Neural progenitor cell (in vitro differentiated cells): ENCODE data around the gene DNAI2. TPM values are rescaled to one million over a fixed set of nuclear protein-coding genes. Genes with fewer than 3 reads are reported as not detected.

Experiments used
- DNase-seq: peaks from one replicate; pipeline ENCODE4 v3.0.0-alpha.2; 2016; ENCODE audit warnings: low spot score
- H2AFZ ChIP-seq: fragments of 200-600 bp; sonication (generic); replicated peaks from 2 replicates; pipeline ENCODE4 v1.6.1; 2016; ENCODE audit warnings: antibody characterized with exemption
- H3F3A ChIP-seq: fragments of 200-600 bp; sonication (generic); 2 replicates; pipeline ENCODE4 v1.6.1; 2016; ENCODE audit warnings: antibody characterized with exemption, low read depth
- H3K27ac ChIP-seq: fragments of 200-600 bp; sonication (generic); 2 replicates; pipeline ENCODE4 v1.5.1; 2016; ENCODE audit warnings: mild to moderate bottlenecking
- H3K27me3 ChIP-seq: fragments of 200-600 bp; sonication (generic); 2 replicates; pipeline ENCODE4 v1.6.1; 2016; ENCODE audit warnings: mild to moderate bottlenecking, moderate library complexity
- H3K36me3 ChIP-seq: fragments of 200-600 bp; sonication (generic); 2 replicates; pipeline ENCODE4 v1.5.1; 2016
- H3K4me1 ChIP-seq: fragments of 200-600 bp; sonication (generic); 2 replicates; pipeline ENCODE4 v1.6.1; 2016; ENCODE audit warnings: mixed run types
- H3K4me2 ChIP-seq: fragments of 200-600 bp; sonication (generic); 2 replicates; pipeline ENCODE4 v1.6.1; 2016
- H3K4me3 ChIP-seq: fragments of 200-600 bp; sonication (generic); 2 replicates; pipeline ENCODE4 v1.5.1; 2016
- H3K79me2 ChIP-seq: fragments of 200-600 bp; sonication (generic); 2 replicates; pipeline ENCODE4 v1.6.1; 2016; ENCODE audit warnings: low read depth
- H3K9ac ChIP-seq: fragments of 200-600 bp; sonication (generic); 2 replicates; pipeline ENCODE4 v1.6.1; 2016
- H3K9me3 ChIP-seq: fragments of 200-600 bp; sonication (generic); 2 replicates; pipeline ENCODE4 v1.5.1; 2016; ENCODE audit warnings: low read depth
- H4K20me1 ChIP-seq: fragments of 200-600 bp; sonication (generic); 2 replicates; pipeline ENCODE4 v1.6.1; 2016; ENCODE audit warnings: low read depth
- H3K27ac Mint-ChIP-seq: 3 replicates; pipeline ENCODE4 v1.8.0; 2021; ENCODE audit warnings: mixed read lengths
- H3K27me3 Mint-ChIP-seq: 2 replicates; pipeline ENCODE4 v1.8.0; 2022; ENCODE audit warnings: low read depth, mild to moderate bottlenecking, inconsistent platforms, moderate library complexity, mixed read lengths; ENCODE audit not compliant: insufficient read depth
- H3K36me3 Mint-ChIP-seq: 3 replicates; pipeline ENCODE4 v1.8.0; 2021; ENCODE audit warnings: mixed read lengths
- H3K4me1 Mint-ChIP-seq: 3 replicates; pipeline ENCODE4 v1.8.0; 2021; ENCODE audit warnings: mixed read lengths
- H3K4me3 Mint-ChIP-seq: 3 replicates; pipeline ENCODE4 v1.8.0; 2021; ENCODE audit warnings: mild to moderate bottlenecking, moderate library complexity, mixed read lengths
- H3K9me3 Mint-ChIP-seq: 3 replicates; pipeline ENCODE4 v1.8.0; 2020; ENCODE audit warnings: mixed read lengths
- CTCF ChIP-seq: fragments of 200-600 bp; sonication (generic); IDR thresholded peaks from 2 replicates; pipeline ENCODE4 v1.5.1; 2017; ENCODE audit warnings: antibody characterized with exemption, mild to moderate bottlenecking
- EZH2 ChIP-seq: fragments of 200-600 bp; sonication (generic); IDR thresholded peaks from 2 replicates; pipeline ENCODE4 v1.6.1; 2017; ENCODE audit warnings: antibody characterized with exemption, mild to moderate bottlenecking, moderate library complexity
- EZH2phosphoT487 ChIP-seq: fragments of 200-600 bp; sonication (generic); IDR thresholded peaks from 2 replicates; pipeline ENCODE4 v1.6.1; 2017; ENCODE audit warnings: antibody characterized with exemption
- total RNA-seq: library from RNA; depleted of rRNA; stranded (reverse); fragments of >200 nt; gene quantifications from 2 replicates; pipeline ENCODE4 v1.2.3, GENCODE V29; 2015; ENCODE audit warnings: low replicate concordance

Gene DNAI2
- total RNA-seq, 1 donor from 2014 or later, result not detected

DNA sequence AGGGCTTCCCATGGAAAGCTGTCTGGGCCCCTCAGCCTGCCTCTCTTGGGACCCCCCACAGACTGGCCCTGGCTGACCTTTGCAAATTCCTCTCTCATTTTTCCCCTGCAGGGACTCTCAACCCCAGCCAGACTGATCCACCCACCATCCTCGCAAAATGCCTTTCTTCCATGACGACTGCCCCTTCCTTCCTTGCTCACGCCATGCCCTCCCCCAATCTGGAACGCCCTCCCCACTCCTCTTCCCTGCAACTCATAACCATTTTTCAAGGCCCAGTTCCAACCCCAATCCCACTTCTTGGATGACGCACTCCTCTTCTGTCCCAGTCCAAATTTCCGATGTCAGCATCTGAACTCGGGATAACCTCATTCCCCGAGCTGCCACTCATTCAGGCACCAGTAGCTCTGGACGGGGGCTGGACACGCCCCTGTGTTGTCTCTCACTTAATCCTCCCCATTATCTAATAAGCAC is 1.3 kb upstream of the DNAI2 start:
- DNase-seq, result peak; percentile 63
- no peaks in the 10 kb centered on the region for H3K79me2 ChIP-seq
- H3F3A ChIP-seq, result peaks cover 48% of the 10 kb centered on the region
- TF ChIP-seq EZH2 (no peak), CTCF (no peak), EZH2phosphoT487 (no peak)
- no peaks in the 10 kb centered on the region for H3K9me3 ChIP-seq
- peaks cover 15% of the 10 kb centered on the region for H4K20me1 ChIP-seq
- Mint-ChIP-seq H3K27ac (peak overlapping the region; percentile 33), H3K9me3 (no peaks in the 10 kb centered on the region), H3K4me3 (peak overlapping the region; percentile 60), H3K27me3 (peaks cover 36% of the 10 kb centered on the region), H3K36me3 (no peaks in the 10 kb centered on the region), H3K4me1 (peaks cover 83% of the 10 kb centered on the region)
- H3K36me3 ChIP-seq, result no peaks in the 10 kb centered on the region
- peak overlapping the region; percentile 53 for H3K4me2 ChIP-seq
- H2AFZ ChIP-seq, result no peak overlapping the region
- no peak overlapping the region for H3K27ac ChIP-seq
- no peak overlapping the region for H3K9ac ChIP-seq
- H3K4me3 ChIP-seq, result no peak overlapping the region
- H3K27me3 ChIP-seq, result peaks cover 25% of the 10 kb centered on the region
- peaks cover 33% of the 10 kb centered on the region for H3K4me1 ChIP-seq

GRCh38 chr17:74274709-74275340 is 791 bp downstream of the DNAI2 start:
- no peaks in the 10 kb centered on the region for H3K36me3 Mint-ChIP-seq
- no peak for TF ChIP-seq EZH2phosphoT487
- TF ChIP-seq EZH2, result no peak
- no peak for TF ChIP-seq CTCF
- peaks cover 36% of the 10 kb centered on the region for H3K27me3 Mint-ChIP-seq
- H3K4me1 Mint-ChIP-seq, result peaks cover 84% of the 10 kb centered on the region
- DNase-seq, result no peak
- Histone ChIP-seq H2AFZ (no peak overlapping the region), H3F3A (peaks cover 48% of the 10 kb centered on the region), H4K20me1 (peaks cover 15% of the 10 kb centered on the region), H3K4me3 (no peak overlapping the region), H3K27me3 (peaks cover 25% of the 10 kb centered on the region), H3K9me3 (no peaks in the 10 kb centered on the region), H3K36me3 (no peaks in the 10 kb centered on the region), H3K4me1 (peaks cover 33% of the 10 kb centered on the region), H3K79me2 (no peaks in the 10 kb centered on the region), H3K4me2 (peak overlapping the region; percentile 71), H3K9ac (no peak overlapping the region), H3K27ac (no peak overlapping the region)
- H3K9me3 Mint-ChIP-seq, result no peaks in the 10 kb centered on the region
- peak overlapping the region; percentile 60 for H3K4me3 Mint-ChIP-seq
- peak overlapping the region; percentile 88 for H3K27ac Mint-ChIP-seq

DNA sequence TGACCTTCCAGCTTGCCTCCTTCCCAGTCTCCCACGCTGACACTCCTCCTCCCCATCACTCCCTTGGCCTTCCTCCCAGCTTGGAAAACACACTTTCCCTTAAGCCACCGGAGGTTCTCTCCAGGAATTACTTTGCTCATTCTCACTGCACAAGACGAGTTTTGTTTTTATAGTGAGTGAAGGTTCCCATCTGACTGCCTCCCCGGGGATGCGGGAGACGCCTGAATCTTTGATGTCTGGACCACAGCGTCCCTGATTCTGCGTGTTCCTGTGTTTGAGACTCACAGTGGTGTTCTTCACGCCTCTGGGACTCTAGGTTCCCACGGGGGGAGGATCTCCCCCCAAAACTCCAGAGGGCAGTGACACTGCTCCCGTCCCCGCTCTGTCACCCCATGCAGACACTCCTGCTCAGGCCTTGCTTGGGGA is 2.0 kb downstream of the DNAI2 start:
- H3K27me3 ChIP-seq, result peaks cover 25% of the 10 kb centered on the region
- no peaks in the 10 kb centered on the region for H3K9me3 ChIP-seq
- no peak overlapping the region for H2AFZ ChIP-seq
- Mint-ChIP-seq H3K36me3 (no peaks in the 10 kb centered on the region), H3K27me3 (peaks cover 36% of the 10 kb centered on the region), H3K27ac (peak overlapping the region; percentile 97), H3K9me3 (no peaks in the 10 kb centered on the region), H3K4me3 (peak overlapping the region; percentile 73), H3K4me1 (peaks cover 75% of the 10 kb centered on the region)
- no peak for DNase-seq
- H3F3A ChIP-seq, result peaks cover 48% of the 10 kb centered on the region
- peaks cover 15% of the 10 kb centered on the region for H4K20me1 ChIP-seq
- H3K4me3 ChIP-seq, result no peak overlapping the region
- peak overlapping the region; percentile 55 for H3K4me2 ChIP-seq
- H3K4me1 ChIP-seq, result peaks cover 33% of the 10 kb centered on the region
- H3K9ac ChIP-seq, result no peak overlapping the region
- no peak overlapping the region for H3K27ac ChIP-seq
- H3K36me3 ChIP-seq, result no peaks in the 10 kb centered on the region
- no peak for TF ChIP-seq EZH2phosphoT487
- no peak for TF ChIP-seq CTCF
- no peak for TF ChIP-seq EZH2
- H3K79me2 ChIP-seq, result no peaks in the 10 kb centered on the region
